OCI-LY3 (cell line): ENCODE results near the gene CDH15.
A peak's percentile ranks its signal among the peaks of the same experiment; 100 is the strongest.

Source experiments
- CTCF ChIP-seq: fragments of 200-600, 300-600 bp; sonication (generic); IDR thresholded peaks from 2 replicates; pipeline ENCODE4 v1.5.1; 2014; ENCODE audit warnings: antibody characterized with exemption, low read length, low read depth
- EZH2phosphoT487 ChIP-seq: fragments of 200-600 bp; shearing (Covaris generic); IDR thresholded peaks from 2 replicates; pipeline ENCODE4 v1.6.1; 2018; ENCODE audit warnings: antibody characterized with exemption, mixed run types, low read depth

- TF ChIP-seq CTCF (peak; percentile 48), EZH2phosphoT487 (no peak)
Measured at GRCh38 chr16:89168381-89169189, 3.0 kb upstream of the CDH15 start.
